Activated CD4-positive, CD25-positive, alpha-beta regulatory T cell treated with anti-CD3 and anti-CD28 coated beads, Interleukin-2, amount 50 U/mL, for 16 hours (primary cell): ENCODE data around the gene CDH22.

Experiments
- DNase-seq: peaks from one replicate; pipeline ENCODE4 v3.0.0-alpha.2; 2020; ENCODE audit warnings: low read depth, low spot score

Gene CDH22

GRCh38 chr20:46148313-46149208 is 159.7 kb downstream of the CDH22 start:
- DNase-seq: no peak

GRCh38 chr20:46145713-46146112 is 162.6 kb downstream of the CDH22 start:
- no peak for DNase-seq

- DNase-seq: no peak
Observed at GRCh38 chr20:46144432-46145025, 163.8 kb downstream of the CDH22 start.

- no peak for DNase-seq
Observed at GRCh38 chr20:46142124-46142523, 166.2 kb downstream of the CDH22 start.

GRCh38 chr20:46139908-46140482 is 168.3 kb downstream of the CDH22 start:
- DNase-seq: no peak

GRCh38 chr20:46139266-46139889 is 168.9 kb downstream of the CDH22 start:
- no peak for DNase-seq

- DNase-seq: no peak
Observed at GRCh38 chr20:46137816-46138215, 170.5 kb downstream of the CDH22 start.

GRCh38 chr20:46135856-46136633 is 172.3 kb downstream of the CDH22 start:
- no peak for DNase-seq

GRCh38 chr20:46134716-46135115 is 173.6 kb downstream of the CDH22 start:
- no peak for DNase-seq

GRCh38 chr20:46133886-46134654 is 174.2 kb downstream of the CDH22 start:
- no peak for DNase-seq

GRCh38 chr20:46132705-46133120 is 175.6 kb downstream of the CDH22 start:
- DNase-seq: peak; percentile 34

- DNase-seq: no peak
Observed at GRCh38 chr20:46131396-46131795, 176.9 kb downstream of the CDH22 start.

GRCh38 chr20:46130534-46130933 is 177.8 kb downstream of the CDH22 start:
- no peak for DNase-seq

GRCh38 chr20:46129955-46130481 is 178.3 kb downstream of the CDH22 start:
- DNase-seq: no peak

GRCh38 chr20:46128310-46129151 is 179.8 kb downstream of the CDH22 start:
- no peak for DNase-seq

- DNase-seq: no peak
Observed at GRCh38 chr20:46127396-46128010, 180.8 kb downstream of the CDH22 start.

- no peak for DNase-seq
Observed at GRCh38 chr20:46126440-46127056, 181.8 kb downstream of the CDH22 start.
